ENCODE measurements around the gene AQP2.

DNA sequence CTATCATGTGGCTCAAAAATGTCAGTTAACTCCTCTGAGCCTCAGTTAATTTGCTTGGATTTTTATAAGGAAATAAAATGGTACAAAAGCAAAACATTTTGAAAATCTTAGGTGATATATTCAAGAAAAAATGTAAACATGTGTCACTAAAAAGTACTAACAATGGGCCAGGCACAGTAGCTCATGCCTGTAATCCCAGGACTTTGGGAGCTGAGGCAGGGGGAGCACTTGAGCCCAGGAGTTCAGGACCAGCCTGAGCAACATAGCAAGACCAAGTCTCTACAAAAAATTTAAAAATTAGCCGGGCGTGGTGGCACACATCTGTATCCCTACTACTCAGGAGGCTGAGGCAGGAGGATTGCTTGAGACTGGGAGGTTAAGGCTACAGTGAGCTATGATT, 47.9 kb downstream of the AQP2 start:
- TF ChIP-seq POLR2AphosphoS5 (IDR thresholded peaks at IDR 0.05; ENCODE audit: low read depth) (no peak), EZH2 (IDR thresholded peaks at IDR 0.05; ENCODE audit: low read depth, unreplicated experiment) (no peak), EZH2phosphoT487 (IDR thresholded peaks at IDR 0.05; ENCODE audit: unreplicated experiment) (no peak), NANOG (IDR thresholded peaks at IDR 0.05; ENCODE audit: borderline replicate concordance) (no peak), JUNB (IDR thresholded peaks at IDR 0.05; ENCODE audit: unreplicated experiment) (no peak), ZNF331 (CRISPR knock-in tag; IDR thresholded peaks at IDR 0.05; ENCODE audit: low read depth) (no peak), CREB1 (CRISPR knock-in tag; IDR thresholded peaks at IDR 0.05; ENCODE audit: low read depth) (no peak), STAT1 (IDR thresholded peaks at IDR 0.05; ENCODE audit: unreplicated experiment) (no peak), ZNF114 (CRISPR knock-in tag; IDR thresholded peaks at IDR 0.05) (no peak)
- TF ChIP-seq, protein P1, sequence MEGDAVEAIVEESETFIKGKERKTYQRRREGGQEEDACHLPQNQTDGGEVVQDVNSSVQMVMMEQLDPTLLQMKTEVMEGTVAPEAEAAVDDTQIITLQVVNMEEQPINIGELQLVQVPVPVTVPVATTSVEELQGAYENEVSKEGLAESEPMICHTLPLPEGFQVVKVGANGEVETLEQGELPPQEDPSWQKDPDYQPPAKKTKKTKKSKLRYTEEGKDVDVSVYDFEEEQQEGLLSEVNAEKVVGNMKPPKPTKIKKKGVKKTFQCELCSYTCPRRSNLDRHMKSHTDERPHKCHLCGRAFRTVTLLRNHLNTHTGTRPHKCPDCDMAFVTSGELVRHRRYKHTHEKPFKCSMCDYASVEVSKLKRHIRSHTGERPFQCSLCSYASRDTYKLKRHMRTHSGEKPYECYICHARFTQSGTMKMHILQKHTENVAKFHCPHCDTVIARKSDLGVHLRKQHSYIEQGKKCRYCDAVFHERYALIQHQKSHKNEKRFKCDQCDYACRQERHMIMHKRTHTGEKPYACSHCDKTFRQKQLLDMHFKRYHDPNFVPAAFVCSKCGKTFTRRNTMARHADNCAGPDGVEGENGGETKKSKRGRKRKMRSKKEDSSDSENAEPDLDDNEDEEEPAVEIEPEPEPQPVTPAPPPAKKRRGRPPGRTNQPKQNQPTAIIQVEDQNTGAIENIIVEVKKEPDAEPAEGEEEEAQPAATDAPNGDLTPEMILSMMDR (conservative IDR thresholded peaks at IDR 0.05; ENCODE audit: low read depth in 2 of 2) = peak in 1 of 2 experiments; percentile 30; a peak in 2 of 4 replicates
- TF ChIP-seq, protein P2, sequence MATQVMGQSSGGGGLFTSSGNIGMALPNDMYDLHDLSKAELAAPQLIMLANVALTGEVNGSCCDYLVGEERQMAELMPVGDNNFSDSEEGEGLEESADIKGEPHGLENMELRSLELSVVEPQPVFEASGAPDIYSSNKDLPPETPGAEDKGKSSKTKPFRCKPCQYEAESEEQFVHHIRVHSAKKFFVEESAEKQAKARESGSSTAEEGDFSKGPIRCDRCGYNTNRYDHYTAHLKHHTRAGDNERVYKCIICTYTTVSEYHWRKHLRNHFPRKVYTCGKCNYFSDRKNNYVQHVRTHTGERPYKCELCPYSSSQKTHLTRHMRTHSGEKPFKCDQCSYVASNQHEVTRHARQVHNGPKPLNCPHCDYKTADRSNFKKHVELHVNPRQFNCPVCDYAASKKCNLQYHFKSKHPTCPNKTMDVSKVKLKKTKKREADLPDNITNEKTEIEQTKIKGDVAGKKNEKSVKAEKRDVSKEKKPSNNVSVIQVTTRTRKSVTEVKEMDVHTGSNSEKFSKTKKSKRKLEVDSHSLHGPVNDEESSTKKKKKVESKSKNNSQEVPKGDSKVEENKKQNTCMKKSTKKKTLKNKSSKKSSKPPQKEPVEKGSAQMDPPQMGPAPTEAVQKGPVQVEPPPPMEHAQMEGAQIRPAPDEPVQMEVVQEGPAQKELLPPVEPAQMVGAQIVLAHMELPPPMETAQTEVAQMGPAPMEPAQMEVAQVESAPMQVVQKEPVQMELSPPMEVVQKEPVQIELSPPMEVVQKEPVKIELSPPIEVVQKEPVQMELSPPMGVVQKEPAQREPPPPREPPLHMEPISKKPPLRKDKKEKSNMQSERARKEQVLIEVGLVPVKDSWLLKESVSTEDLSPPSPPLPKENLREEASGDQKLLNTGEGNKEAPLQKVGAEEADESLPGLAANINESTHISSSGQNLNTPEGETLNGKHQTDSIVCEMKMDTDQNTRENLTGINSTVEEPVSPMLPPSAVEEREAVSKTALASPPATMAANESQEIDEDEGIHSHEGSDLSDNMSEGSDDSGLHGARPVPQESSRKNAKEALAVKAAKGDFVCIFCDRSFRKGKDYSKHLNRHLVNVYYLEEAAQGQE (IDR thresholded peaks at IDR 0.05; ENCODE audit: unreplicated experiment) = no peak
- TF ChIP-seq, protein P3, sequence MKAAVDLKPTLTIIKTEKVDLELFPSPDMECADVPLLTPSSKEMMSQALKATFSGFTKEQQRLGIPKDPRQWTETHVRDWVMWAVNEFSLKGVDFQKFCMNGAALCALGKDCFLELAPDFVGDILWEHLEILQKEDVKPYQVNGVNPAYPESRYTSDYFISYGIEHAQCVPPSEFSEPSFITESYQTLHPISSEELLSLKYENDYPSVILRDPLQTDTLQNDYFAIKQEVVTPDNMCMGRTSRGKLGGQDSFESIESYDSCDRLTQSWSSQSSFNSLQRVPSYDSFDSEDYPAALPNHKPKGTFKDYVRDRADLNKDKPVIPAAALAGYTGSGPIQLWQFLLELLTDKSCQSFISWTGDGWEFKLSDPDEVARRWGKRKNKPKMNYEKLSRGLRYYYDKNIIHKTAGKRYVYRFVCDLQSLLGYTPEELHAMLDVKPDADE (IDR thresholded peaks at IDR 0.05) = no peak

All from GM23338 (cell line).